H1 (cell line): ENCODE data around the gene TESMIN. TPM values are rescaled to one million over a fixed set of nuclear protein-coding genes. Genes with fewer than 3 reads are reported as not detected.

Source experiments
- ASH2L ChIP-seq: fragments of 200-600, 300-600 bp; sonication (generic); IDR thresholded peaks from one replicate; pipeline ENCODE4 v1.7.1; 2017; ENCODE audit warnings: low read length
- HDAC6 ChIP-seq: IDR thresholded peaks from one replicate; pipeline ENCODE4 v1.7.1; 2012; ENCODE audit warnings: low read depth, mild to moderate bottlenecking, inconsistent platforms, low read length, moderate library complexity
- PHF8 ChIP-seq: fragments of 200-600 bp; sonication (generic); conservative IDR thresholded peaks from 2 replicates; pipeline ENCODE4 v1.7.1; 2012; ENCODE audit warnings: low read depth, mild to moderate bottlenecking, inconsistent platforms, low read length, moderate library complexity
- POLR2A ChIP-seq, 2 experiments: IDR thresholded peaks; 1 replicate in 1 of 2; 2 replicates in 1 of 2; pipeline ENCODE4 v1.6.1; 2011; ENCODE audit warnings: low read depth in 2 of 2, low read length in 2 of 2, mild to moderate bottlenecking in 2 of 2; ENCODE audit errors: control extremely low read depth in 1 of 2
- POLR2AphosphoS5 ChIP-seq: IDR thresholded peaks from 2 replicates; pipeline ENCODE4 v1.6.1; 2011; ENCODE audit warnings: low read depth, low read length
- SAP30 ChIP-seq: fragments of 300-600 bp; sonication (generic); IDR thresholded peaks from 2 replicates; pipeline ENCODE4 v1.7.1; 2012; ENCODE audit warnings: low read length, moderate library complexity, mild to moderate bottlenecking, inconsistent platforms; ENCODE audit not compliant: insufficient read depth, insufficient replicate concordance
- SIX5 ChIP-seq: IDR thresholded peaks from 2 replicates; pipeline ENCODE4 v1.6.1; 2011; ENCODE audit warnings: mild to moderate bottlenecking, low read depth, low read length
- SUZ12 ChIP-seq: fragments of 200-600 bp; sonication (generic); IDR thresholded peaks from 2 replicates; pipeline ENCODE4 v1.6.1; 2012; ENCODE audit warnings: mild to moderate bottlenecking, inconsistent platforms, low read length, moderate library complexity, mixed read lengths
- polyA plus RNA-seq, 7 experiments: library from polyadenylated mRNA; depleted of rRNA in 3 of 7; stranded (reverse) in 5 of 7; unstranded in 2 of 7; fragments of >200 nt in 5 of 7; fragments of 200-250 nt in 2 of 7; gene quantifications; 1 replicate in 5 of 7; 2 replicates in 1 of 7; 4 replicates in 1 of 7; pipeline versions ENCODE4 v1.2.1 to v1.2.3, GENCODE V29; 2011 to 2013; ENCODE audit warnings: missing spikeins in 2 of 7, mixed read lengths in 2 of 7
- total RNA-seq: library from RNA; stranded (reverse); fragmentation: NEBNext Ultra II Directional; extraction: Animal tissue kit (Norgen Biotek cat#: 25700); gene quantifications from 2 replicates; pipeline ENCODE4 v1.2.1, GENCODE V29; 2021
- TF ChIP-seq, protein P1 (sequence below), 3 experiments: IDR thresholded peaks; 1 replicate in 2 of 3; 2 replicates in 1 of 3; pipeline versions ENCODE4 v1.5.1 to v1.6.1; 2011; ENCODE audit warnings: low read length in 3 of 3, mild to moderate bottlenecking in 3 of 3, inconsistent platforms in 2 of 3, low read depth in 1 of 3, moderate library complexity in 1 of 3; ENCODE audit not compliant: insufficient read depth in 1 of 3; ENCODE audit errors: control extremely low read depth in 1 of 3

Gene TESMIN
- total and polyA plus RNA-seq, 2 of the 8 experiments (the other 6 are each of a cell fraction or from before 2014, with no cell fraction given): 22.6 to 61.1 TPM

DNA sequence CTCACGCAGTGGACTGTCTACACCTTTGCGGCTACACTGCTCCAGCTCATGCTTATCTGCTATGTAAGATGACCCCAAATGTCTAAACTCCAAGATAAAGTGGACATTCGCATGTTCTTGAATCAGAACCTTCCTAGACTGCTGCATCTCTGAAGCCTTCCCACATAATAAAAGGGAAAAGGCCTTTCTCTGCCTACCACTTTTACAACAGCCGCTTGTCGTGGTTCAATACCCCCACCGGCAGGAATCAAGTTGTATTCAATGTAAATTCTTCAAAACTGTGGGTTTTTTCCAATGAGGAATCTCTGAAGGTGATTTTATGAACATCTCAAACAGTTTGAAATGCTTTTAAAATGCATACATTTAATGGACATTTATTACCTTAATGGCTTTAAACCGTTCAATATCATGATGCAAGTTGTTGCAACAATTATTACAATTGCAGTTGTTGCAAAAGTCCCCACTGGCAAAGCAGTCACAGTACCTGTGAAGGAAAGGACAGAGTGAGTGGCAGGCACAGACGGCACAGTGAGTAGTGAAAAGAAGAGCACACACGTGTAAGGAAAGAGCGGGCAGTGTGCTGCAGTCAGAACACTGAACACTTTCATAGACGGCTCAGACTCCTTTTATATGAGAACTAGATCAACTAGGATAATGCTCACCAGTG, 35.7 kb downstream of the TESMIN start (continued):
- TF ChIP-seq, protein P1, sequence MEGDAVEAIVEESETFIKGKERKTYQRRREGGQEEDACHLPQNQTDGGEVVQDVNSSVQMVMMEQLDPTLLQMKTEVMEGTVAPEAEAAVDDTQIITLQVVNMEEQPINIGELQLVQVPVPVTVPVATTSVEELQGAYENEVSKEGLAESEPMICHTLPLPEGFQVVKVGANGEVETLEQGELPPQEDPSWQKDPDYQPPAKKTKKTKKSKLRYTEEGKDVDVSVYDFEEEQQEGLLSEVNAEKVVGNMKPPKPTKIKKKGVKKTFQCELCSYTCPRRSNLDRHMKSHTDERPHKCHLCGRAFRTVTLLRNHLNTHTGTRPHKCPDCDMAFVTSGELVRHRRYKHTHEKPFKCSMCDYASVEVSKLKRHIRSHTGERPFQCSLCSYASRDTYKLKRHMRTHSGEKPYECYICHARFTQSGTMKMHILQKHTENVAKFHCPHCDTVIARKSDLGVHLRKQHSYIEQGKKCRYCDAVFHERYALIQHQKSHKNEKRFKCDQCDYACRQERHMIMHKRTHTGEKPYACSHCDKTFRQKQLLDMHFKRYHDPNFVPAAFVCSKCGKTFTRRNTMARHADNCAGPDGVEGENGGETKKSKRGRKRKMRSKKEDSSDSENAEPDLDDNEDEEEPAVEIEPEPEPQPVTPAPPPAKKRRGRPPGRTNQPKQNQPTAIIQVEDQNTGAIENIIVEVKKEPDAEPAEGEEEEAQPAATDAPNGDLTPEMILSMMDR (IDR thresholded peaks at IDR 0.05; ENCODE audit: control extremely low read depth in 1 of 3, insufficient read depth in 1 of 3, low read depth in 1 of 3, low read length in 3 of 3): no peak
- TF ChIP-seq PHF8 (no peak), SAP30 (no peak), ASH2L (no peak), POLR2AphosphoS5 (no peak), HDAC6 (no peak), SUZ12 (no peak), SIX5 (no peak), POLR2A (IDR thresholded peaks at IDR 0.05; ENCODE audit: control extremely low read depth in 1 of 2, low read depth in 2 of 2, low read length in 2 of 2) (no peak)
- TF ChIP-seq, all 59 proteins: peak for 0
